Activated T-helper 17 cell treated with anti-CD3 and anti-CD28 coated beads, Interleukin-2, amount 50 U/mL, for 72 hours (primary cell): ENCODE data around the gene UBR2. TPM values are rescaled to one million over a fixed set of nuclear protein-coding genes. Genes with fewer than 3 reads are reported as not detected.
"Not testable (repeated sequence)": the region's sequence is repeated elsewhere in the genome, so short reads cannot be mapped to it uniquely, and the experiment has no call there.

ENCODE experiments used
- ATAC-seq: fragments of 150-1000 bp; cut with Tn5 transposase; replicated peaks from 2 replicates; pipeline ENCODE4 v1.10.0; 2021; ENCODE audit warnings: mild to moderate bottlenecking, moderate library complexity
- H3K27ac Mint-ChIP-seq: one replicate; pipeline ENCODE4 v1.8.0; 2022; ENCODE audit warnings: mixed read lengths
- H3K27me3 Mint-ChIP-seq: one replicate; pipeline ENCODE4 v1.8.0; 2022; ENCODE audit warnings: mixed read lengths
- H3K36me3 Mint-ChIP-seq: one replicate; pipeline ENCODE4 v1.8.0; 2022; ENCODE audit warnings: low read depth, mild to moderate bottlenecking, mixed read lengths
- H3K4me1 Mint-ChIP-seq: one replicate; pipeline ENCODE4 v1.8.0; 2022; ENCODE audit warnings: mixed read lengths
- H3K4me3 Mint-ChIP-seq: one replicate; pipeline ENCODE4 v1.8.0; 2022; ENCODE audit warnings: mild to moderate bottlenecking, mixed read lengths
- H3K9me3 Mint-ChIP-seq: one replicate; pipeline ENCODE4 v1.8.0; 2022; ENCODE audit warnings: mixed read lengths
- total RNA-seq, 2 donors: library from RNA; stranded (reverse); gene quantifications; one replicate each; pipeline ENCODE4 v1.2.3, GENCODE V29; 2022

UBR2 gene
- total RNA-seq, 2 donors from 2014 or later, result 30.0 to 36.6 TPM

- Mint-ChIP-seq H3K9me3 (no peaks in the 10 kb centered on the region), H3K27ac (no peak overlapping the region), H3K27me3 (no peaks in the 10 kb centered on the region), H3K4me1 (no peaks in the 10 kb centered on the region), H3K36me3 (no peaks in the 10 kb centered on the region), H3K4me3 (no peak overlapping the region)
- no peak for ATAC-seq
Observed at GRCh38 chr6:42539135-42539534, 24.7 kb upstream of the UBR2 start.

DNA sequence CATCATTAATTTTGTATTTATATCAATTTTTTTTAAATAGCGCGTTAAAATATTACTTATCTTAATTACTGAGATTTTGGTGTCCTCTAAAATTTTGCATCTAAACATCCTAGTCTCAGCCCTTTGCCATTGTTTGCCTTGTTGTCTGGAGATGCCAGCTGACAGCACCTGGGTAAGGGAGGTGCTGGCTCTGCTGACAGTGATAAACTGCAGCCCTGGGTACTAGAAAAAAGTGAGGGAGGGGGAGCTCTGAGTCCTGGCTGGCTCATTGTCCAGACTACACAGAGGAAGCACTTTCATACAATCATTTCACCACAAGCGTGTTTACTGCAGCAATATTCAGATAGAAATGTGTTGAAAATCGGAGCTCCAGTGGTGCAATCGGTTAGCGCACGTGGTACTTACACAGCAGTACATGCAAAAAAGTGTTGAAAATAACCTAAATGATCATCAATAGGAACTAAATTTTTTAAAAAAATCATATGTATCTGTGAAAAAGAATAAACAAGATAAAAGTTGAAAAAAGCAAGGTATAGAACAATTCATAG is 18.5 kb upstream of the UBR2 start:
- Mint-ChIP-seq H3K9me3 (no peaks in the 10 kb centered on the region), H3K4me1 (peaks cover 9% of the 10 kb centered on the region), H3K36me3 (no peaks in the 10 kb centered on the region), H3K27ac (no peak overlapping the region), H3K27me3 (no peaks in the 10 kb centered on the region), H3K4me3 (no peak overlapping the region)
- no peak for ATAC-seq

- H3K9me3 Mint-ChIP-seq, result no peaks in the 10 kb centered on the region
- peak; percentile 98 for ATAC-seq
- H3K4me1 Mint-ChIP-seq, result peaks cover 9% of the 10 kb centered on the region
- peak overlapping the region; percentile 75 for H3K4me3 Mint-ChIP-seq
- no peaks in the 10 kb centered on the region for H3K27me3 Mint-ChIP-seq
- H3K36me3 Mint-ChIP-seq, result no peaks in the 10 kb centered on the region
- peak overlapping the region; percentile 86 for H3K27ac Mint-ChIP-seq
Observed at GRCh38 chr6:42547407-42548329, 16.2 kb upstream of the UBR2 start.

- Mint-ChIP-seq H3K36me3 (no peaks in the 10 kb centered on the region), H3K27ac (no peak overlapping the region), H3K9me3 (no peaks in the 10 kb centered on the region), H3K4me3 (no peak overlapping the region), H3K27me3 (no peaks in the 10 kb centered on the region), H3K4me1 (peaks cover 9% of the 10 kb centered on the region)
- no peak for ATAC-seq
Observed at GRCh38 chr6:42550277-42550676, 13.6 kb upstream of the UBR2 start.

DNA sequence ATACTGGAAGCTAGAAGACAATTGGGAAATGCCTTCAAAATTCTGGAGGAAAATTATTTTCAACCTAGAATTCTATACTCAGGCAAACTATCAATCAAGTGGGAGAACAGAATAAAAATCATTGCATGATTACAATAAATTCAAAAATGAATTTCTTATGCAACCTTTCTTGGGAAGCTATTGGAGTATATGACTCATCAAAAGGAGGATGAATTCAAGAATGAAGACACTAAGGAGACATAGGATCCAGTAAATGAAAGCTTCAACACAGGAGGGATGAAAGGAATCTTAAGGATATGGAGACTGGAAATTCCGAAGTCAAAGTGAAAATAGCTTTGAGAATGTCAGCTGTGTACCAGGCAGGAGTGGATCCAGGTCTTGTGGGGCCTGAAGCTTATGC is 12.6 kb upstream of the UBR2 start:
- Mint-ChIP-seq H3K4me3 (no peak overlapping the region), H3K4me1 (peaks cover 9% of the 10 kb centered on the region), H3K27ac (no peak overlapping the region), H3K36me3 (no peaks in the 10 kb centered on the region), H3K27me3 (no peaks in the 10 kb centered on the region), H3K9me3 (no peaks in the 10 kb centered on the region)
- no peak for ATAC-seq

- no peak overlapping the region for H3K27ac Mint-ChIP-seq
- peaks cover 9% of the 10 kb centered on the region for H3K4me1 Mint-ChIP-seq
- H3K27me3 Mint-ChIP-seq, result no peaks in the 10 kb centered on the region
- H3K36me3 Mint-ChIP-seq, result no peaks in the 10 kb centered on the region
- H3K4me3 Mint-ChIP-seq, result no peak overlapping the region
- no peak for ATAC-seq
- no peaks in the 10 kb centered on the region for H3K9me3 Mint-ChIP-seq
Observed at GRCh38 chr6:42552380-42552779, 11.4 kb upstream of the UBR2 start.

- no peaks in the 10 kb centered on the region for H3K4me1 Mint-ChIP-seq
- peak; percentile 85 for ATAC-seq
- H3K36me3 Mint-ChIP-seq, result no peaks in the 10 kb centered on the region
- H3K9me3 Mint-ChIP-seq, result no peaks in the 10 kb centered on the region
- H3K27me3 Mint-ChIP-seq, result no peaks in the 10 kb centered on the region
- peak overlapping the region; percentile 15 for H3K4me3 Mint-ChIP-seq
- H3K27ac Mint-ChIP-seq, result no peak overlapping the region
Observed at GRCh38 chr6:42555477-42556457, 8.1 kb upstream of the UBR2 start.

DNA sequence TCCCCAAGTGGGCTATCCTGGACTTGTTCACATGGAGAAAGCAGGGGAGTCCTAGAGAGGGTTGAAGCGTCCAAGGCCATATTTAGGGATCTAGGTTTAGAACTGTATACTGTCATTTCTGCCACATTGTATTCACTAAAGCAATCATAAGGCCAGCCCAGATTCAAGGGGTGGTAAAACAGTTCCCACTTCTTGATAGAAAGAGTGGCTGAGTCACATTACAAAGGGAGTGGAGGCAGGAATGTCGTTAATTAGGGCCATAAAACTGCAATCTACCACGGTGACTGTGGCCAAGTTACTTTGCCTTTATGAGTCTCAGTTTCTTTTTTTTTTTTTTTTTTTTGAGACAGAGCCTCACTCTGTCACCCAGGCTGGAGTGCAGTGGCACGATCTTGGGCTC is 7.4 kb upstream of the UBR2 start:
- no peaks in the 10 kb centered on the region for H3K4me1 Mint-ChIP-seq
- ATAC-seq, result no peak
- no peaks in the 10 kb centered on the region for H3K27me3 Mint-ChIP-seq
- no peaks in the 10 kb centered on the region for H3K9me3 Mint-ChIP-seq
- H3K27ac Mint-ChIP-seq, result no peak overlapping the region
- no peak overlapping the region for H3K4me3 Mint-ChIP-seq
- H3K36me3 Mint-ChIP-seq, result no peaks in the 10 kb centered on the region

DNA sequence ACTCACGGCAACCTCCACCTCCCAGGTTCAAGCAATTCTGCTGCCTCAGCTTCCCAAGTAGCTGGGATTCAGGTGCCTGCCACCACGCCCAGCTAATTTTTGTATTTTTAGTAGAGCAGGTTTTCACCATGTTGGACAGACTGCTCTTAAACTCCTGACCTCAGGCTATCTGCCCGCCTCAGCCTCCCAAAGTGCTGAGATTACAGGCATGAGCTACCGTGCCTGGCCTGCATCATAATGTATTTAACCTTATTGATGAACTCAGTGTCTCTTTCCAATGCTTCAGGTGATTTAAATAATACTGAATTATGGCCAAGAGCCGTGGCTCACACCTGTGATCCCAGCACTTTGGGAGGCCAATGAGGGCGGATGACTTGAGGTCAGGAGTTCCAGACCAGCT is 4.6 kb upstream of the UBR2 start:
- H3K4me1 Mint-ChIP-seq, H3K27ac Mint-ChIP-seq, H3K4me3 Mint-ChIP-seq, H3K27me3 Mint-ChIP-seq, ATAC-seq, H3K9me3 Mint-ChIP-seq, H3K36me3 Mint-ChIP-seq: not testable (repeated sequence)

DNA sequence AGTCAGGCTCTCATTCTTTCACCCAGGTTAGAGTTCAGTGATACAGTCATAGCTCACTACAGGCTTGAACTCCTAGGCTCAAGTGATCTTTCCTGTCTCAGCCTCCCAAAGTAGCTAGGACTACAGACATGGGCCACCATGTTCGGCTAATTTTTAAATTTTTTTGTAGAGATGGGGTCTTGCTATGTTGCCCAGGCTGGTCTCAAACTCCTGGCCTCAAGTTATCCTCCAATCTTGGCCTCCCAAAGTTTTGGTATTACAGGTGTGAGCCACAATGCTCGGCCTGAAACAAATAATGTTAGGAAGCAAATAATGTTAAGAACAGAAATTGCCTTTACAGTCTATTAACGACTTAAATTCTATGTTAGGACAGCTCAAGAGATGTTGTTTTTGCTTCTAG is 1.8 kb upstream of the UBR2 start:
- H3K9me3 Mint-ChIP-seq, result no peaks in the 10 kb centered on the region
- peaks cover 27% of the 10 kb centered on the region for H3K36me3 Mint-ChIP-seq
- no peaks in the 10 kb centered on the region for H3K27me3 Mint-ChIP-seq
- no peak overlapping the region for H3K27ac Mint-ChIP-seq
- ATAC-seq, result no peak
- H3K4me3 Mint-ChIP-seq, result no peak overlapping the region
- H3K4me1 Mint-ChIP-seq, result peaks cover 7% of the 10 kb centered on the region

DNA sequence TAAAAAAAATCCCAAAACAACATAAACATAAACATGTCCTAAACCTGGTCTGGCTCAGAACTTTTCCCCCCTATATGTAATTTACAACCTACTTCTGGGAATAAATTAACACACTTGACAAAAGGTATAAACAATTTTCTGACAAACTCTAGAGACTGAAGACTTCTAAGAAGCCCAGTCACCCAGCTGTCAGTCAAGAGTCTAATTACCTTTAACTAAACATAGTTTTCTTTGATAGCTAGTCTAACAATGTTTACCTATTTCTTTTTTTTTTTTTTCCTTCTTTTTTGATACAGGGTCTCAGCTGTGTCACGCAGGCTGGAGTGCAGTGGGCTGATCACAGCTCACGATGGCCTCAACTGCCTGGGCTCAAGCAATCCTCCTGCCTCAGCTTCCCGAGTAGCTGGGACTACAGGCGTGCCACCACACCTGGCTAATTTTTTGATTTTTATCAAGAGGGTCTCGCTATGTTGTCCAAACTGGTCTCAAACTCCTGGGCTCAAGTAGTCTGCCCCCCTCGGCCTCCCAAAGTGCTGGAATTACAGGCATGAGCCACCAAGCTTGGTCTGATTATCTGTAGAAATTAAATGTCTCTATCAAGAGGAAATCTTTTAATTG is 932 bp upstream of the UBR2 start:
- Mint-ChIP-seq H3K4me3 (peak overlapping the region; percentile 89), H3K9me3 (no peaks in the 10 kb centered on the region), H3K4me1 (peaks cover 7% of the 10 kb centered on the region), H3K36me3 (peaks cover 31% of the 10 kb centered on the region), H3K27me3 (no peaks in the 10 kb centered on the region), H3K27ac (no peak overlapping the region)
- ATAC-seq, result no peak

DNA sequence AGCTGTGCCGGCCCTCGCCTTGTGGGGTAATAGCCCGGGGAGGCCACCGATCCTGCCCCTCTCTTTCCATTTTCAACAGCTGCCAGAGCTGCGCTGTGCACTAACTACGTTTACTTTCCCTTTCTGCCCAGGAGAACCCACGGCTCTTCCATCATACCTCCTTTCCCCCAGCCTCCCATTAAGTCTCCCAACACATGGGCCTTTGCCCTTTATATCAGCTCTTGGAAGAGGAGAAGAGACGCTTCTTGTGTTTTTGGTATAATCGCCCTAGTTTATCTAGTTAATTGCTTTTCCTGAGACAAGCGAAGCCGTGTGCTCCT is 637 bp downstream of the UBR2 start:
- peak overlapping the region; percentile 89 for H3K4me3 Mint-ChIP-seq
- peak; percentile 29 for ATAC-seq
- H3K27ac Mint-ChIP-seq, result peak overlapping the region; percentile 94
- no peaks in the 10 kb centered on the region for H3K27me3 Mint-ChIP-seq
- H3K9me3 Mint-ChIP-seq, result no peaks in the 10 kb centered on the region
- peaks cover 42% of the 10 kb centered on the region for H3K36me3 Mint-ChIP-seq
- H3K4me1 Mint-ChIP-seq, result peaks cover 14% of the 10 kb centered on the region

- no peaks in the 10 kb centered on the region for H3K9me3 Mint-ChIP-seq
- no peak for ATAC-seq
- H3K27me3 Mint-ChIP-seq, result no peaks in the 10 kb centered on the region
Observed at GRCh38 chr6:42565823-42566613, 2.2 kb downstream of the UBR2 start.

More at GRCh38 chr6:42565823-42566613, 2.2 kb downstream of the UBR2 start:
- Mint-ChIP-seq H3K36me3 (peaks cover 42% of the 10 kb centered on the region), H3K4me3 (peak overlapping the region; percentile 89), H3K4me1 (peaks cover 16% of the 10 kb centered on the region), H3K27ac (peak overlapping the region; percentile 94)
